HG03558 (cell line): ENCODE measurements around the gene EFHD2.
"Not testable (repeated sequence)": the region's sequence is repeated elsewhere in the genome, so short reads cannot be mapped to it uniquely, and the experiment has no call there.

Experiments used
- ATAC-seq: cut with Tn5 transposase; IDR thresholded peaks from one replicate; pipeline ENCODE4 v1.9.1; 2021; ENCODE audit warnings: moderate number of reproducible peaks; ENCODE audit not compliant: unreplicated experiment; ENCODE audit errors: extremely low read depth

The EFHD2 gene

GRCh38 chr1:15428815-15429435 is 19.2 kb downstream of the EFHD2 start:
- no peak for ATAC-seq

GRCh38 chr1:15429701-15430149 is 20.0 kb downstream of the EFHD2 start:
- ATAC-seq: no peak

- ATAC-seq: no peak
Observed at GRCh38 chr1:15430787-15431570, 21.3 kb downstream of the EFHD2 start.

GRCh38 chr1:15431571-15431948 is 21.9 kb downstream of the EFHD2 start:
- ATAC-seq: no peak

GRCh38 chr1:15432324-15432723 is 22.6 kb downstream of the EFHD2 start:
- ATAC-seq: no peak

GRCh38 chr1:15433471-15433870 is 23.8 kb downstream of the EFHD2 start:
- no peak for ATAC-seq

GRCh38 chr1:15434739-15435138 is 25.1 kb downstream of the EFHD2 start:
- ATAC-seq: not testable (repeated sequence)

GRCh38 chr1:15435239-15436077 is 25.8 kb downstream of the EFHD2 start:
- no peak for ATAC-seq

GRCh38 chr1:15436881-15437442 is 27.3 kb downstream of the EFHD2 start:
- ATAC-seq: no peak

GRCh38 chr1:15439325-15439724 is 29.6 kb downstream of the EFHD2 start:
- no peak for ATAC-seq

GRCh38 chr1:15440357-15440756 is 30.7 kb downstream of the EFHD2 start:
- no peak for ATAC-seq

- no peak for ATAC-seq
Observed at GRCh38 chr1:15441247-15441646, 31.6 kb downstream of the EFHD2 start.

- ATAC-seq: no peak
Observed at GRCh38 chr1:15442119-15442518, 32.4 kb downstream of the EFHD2 start.

GRCh38 chr1:15442759-15443158 is 33.1 kb downstream of the EFHD2 start:
- no peak for ATAC-seq

- no peak for ATAC-seq
Observed at GRCh38 chr1:15443281-15443680, 33.6 kb downstream of the EFHD2 start.

- ATAC-seq: no peak
Observed at GRCh38 chr1:15444468-15445389, 35.0 kb downstream of the EFHD2 start.

GRCh38 chr1:15445390-15446122 is 35.9 kb downstream of the EFHD2 start:
- no peak for ATAC-seq

- no peak for ATAC-seq
Observed at GRCh38 chr1:15446212-15446611, 36.5 kb downstream of the EFHD2 start.

GRCh38 chr1:15448877-15449462 is 39.3 kb downstream of the EFHD2 start:
- no peak for ATAC-seq
